Embryonic facial prominence (tissue), 1 donor: ENCODE results near the gene SGMS1.

Source experiments
- DNase-seq: peaks from one replicate; pipeline ENCODE4 v3.0.0-alpha.2; 2016; ENCODE audit errors: extremely low spot score

SGMS1 gene

GRCh38 chr10:50400694-50401093, 223.1 kb downstream of the SGMS1 start:
- DNase-seq: no peak

DNA sequence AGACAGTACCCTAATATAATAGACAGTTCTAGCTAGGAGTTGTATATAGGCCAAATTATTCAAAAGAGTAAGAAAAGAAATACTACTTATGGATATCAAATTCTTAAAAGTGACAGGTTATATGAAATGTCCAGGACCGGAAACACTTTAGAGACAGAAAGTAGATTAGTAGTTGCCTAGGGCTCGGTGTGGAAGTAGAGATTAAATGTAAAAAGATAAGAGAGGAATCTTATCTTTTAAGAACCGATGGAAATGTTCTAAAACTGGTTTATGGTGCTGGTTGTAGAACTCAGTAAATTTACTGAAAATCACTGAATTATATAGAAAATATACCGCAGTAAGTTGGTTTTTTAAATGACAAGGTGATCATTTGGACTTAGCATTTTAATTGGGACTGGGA, 224.9 kb downstream of the SGMS1 start:
- DNase-seq: no peak

- no peak for DNase-seq
Observed at GRCh38 chr10:50398381-50398780, 225.4 kb downstream of the SGMS1 start.

DNA sequence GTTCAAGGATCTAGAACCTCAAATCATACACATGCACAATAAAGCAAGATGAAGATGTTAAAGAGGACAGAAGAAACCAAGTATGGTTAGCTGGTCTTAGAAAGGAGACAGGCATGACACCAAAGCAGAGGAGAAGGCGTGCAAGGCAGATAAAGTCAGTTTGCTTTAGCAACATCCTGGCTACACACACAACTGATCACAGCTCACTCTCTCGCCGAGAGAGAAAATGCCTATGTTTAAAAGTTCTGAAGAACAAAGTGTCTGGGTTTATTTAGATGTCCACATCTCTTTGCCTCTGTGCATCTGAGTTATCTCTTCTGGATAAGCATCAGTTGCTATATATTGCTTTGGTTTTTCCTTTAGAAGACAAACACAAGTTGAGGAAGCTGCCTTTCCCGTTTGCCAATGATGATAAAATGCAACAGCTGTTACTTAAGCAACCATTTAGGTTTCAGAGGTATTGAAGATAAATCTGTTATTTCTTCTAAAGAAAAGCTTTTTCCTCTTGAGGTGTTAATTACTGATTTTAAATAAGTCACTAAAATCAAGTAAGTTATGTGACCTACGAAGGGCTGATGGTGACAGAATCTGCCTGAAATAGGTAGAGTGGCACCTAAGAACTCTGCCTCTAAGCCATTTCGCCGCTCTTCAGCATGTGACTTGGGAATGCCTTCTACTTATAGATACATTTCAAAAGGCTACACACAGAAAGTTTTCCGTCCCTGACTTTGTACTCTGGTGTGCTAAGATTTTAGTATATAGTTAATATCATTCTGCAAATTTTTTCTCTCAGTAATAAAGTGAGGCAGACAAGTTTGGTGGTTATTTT, 226.2 kb downstream of the SGMS1 start:
- no peak for DNase-seq

DNA sequence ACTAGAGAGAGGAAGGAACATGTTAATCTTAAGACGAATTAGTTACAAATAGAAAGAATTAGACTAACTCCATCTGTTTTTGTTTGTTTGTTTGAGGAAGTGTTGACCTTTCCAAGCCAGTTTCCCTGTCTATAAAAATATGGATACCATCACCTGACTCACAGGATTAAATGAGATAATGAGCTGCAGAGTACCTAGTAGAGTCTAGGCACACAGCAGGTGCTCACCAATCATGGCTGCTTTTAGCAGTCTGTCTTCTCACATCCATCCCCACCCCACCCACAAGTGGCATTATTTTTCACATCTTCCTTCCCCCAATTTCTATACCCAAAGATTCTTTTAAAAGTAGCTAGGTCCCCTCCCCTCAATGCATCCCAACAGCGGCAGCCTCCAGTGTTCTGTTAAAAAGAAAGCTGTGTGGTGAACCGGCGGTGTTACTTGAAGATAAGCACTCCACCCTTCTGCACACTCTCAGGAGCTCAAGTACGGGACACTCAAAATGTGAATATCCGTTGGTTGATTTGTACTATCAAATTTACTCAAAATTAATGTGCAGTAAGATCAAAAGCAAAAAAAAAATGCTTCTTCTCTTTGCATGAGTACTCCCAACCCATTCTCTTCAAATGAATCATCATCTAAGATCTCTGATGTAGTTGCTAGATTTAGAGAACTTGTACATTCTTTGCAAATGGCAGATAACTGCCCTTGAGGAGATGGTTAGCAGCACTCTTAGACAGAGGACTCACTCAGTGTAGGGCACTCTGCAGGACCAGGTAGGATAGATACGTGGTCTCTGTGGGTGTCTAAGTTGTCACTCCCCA, 227.1 kb downstream of the SGMS1 start:
- no peak for DNase-seq

DNA sequence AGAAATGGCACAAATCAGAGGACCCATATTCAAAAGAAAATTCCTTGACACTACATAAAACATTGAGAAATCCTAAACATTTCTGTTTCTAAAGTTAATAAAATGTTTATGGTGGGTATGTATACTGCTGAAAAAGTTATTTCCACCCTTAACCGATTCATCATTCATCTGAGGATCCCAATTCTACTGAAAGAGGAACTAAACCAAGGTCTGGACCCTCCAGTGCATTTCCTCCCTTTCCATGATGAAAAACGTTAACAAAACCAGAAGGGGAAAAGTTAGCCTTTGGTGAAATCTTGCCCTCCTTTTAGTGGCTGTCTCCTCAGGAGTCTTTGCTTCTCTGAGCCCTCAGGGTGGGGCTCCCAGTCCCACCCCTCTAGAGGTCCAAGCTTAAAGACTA, 227.9 kb downstream of the SGMS1 start:
- DNase-seq: no peak

- no peak for DNase-seq
Observed at GRCh38 chr10:50395271-50395670, 228.5 kb downstream of the SGMS1 start.

DNA sequence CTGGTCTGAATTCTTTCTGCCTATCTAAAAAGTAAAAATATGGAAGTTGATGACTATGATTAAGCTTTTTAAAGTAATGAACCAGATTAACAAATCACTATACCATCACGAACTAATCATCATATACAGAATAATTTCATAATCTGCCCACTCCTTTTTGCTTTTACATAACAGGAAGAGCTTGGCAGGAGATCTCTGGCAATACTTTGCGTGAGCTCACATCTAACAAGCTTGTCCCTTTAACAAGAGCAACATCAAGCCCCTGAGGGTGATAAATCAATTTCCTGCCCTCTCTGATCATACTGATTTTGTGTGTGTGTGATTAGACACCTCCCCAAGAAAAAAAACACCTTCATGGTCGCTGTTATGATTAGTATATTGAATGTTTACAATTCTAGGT, 228.9 kb downstream of the SGMS1 start:
- no peak for DNase-seq

DNA sequence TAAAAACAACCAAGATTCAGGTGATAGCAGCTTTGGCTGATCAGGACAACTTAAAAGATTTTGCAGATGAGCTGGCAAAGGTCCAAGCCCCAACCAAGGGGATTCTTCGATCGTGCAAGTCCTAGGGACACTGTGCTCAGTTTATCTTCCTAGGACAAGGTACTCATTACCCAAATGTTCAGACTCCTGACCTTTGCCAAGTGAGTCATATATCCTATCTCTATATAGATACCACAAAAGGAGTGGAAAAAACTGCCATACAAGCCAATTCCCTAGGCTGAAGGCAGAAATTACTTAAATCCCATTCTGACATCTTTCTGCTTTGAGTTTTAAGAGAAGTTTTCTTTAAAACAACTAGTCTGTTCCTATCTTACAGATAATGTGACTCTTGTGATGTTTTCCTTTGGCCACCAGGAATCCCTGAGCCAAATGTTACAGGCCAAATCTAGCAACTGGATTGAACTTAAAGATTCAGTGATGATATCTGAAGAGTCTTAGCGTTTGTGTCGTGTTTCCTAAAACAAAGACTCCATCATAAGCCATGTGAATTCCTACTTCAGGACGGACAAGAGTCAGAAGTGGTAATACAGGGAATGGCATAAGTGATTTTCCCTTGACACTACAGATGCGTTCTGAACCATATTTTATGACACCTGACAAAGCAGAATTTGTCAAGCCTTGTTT, 229.8 kb downstream of the SGMS1 start:
- DNase-seq: no peak

DNA sequence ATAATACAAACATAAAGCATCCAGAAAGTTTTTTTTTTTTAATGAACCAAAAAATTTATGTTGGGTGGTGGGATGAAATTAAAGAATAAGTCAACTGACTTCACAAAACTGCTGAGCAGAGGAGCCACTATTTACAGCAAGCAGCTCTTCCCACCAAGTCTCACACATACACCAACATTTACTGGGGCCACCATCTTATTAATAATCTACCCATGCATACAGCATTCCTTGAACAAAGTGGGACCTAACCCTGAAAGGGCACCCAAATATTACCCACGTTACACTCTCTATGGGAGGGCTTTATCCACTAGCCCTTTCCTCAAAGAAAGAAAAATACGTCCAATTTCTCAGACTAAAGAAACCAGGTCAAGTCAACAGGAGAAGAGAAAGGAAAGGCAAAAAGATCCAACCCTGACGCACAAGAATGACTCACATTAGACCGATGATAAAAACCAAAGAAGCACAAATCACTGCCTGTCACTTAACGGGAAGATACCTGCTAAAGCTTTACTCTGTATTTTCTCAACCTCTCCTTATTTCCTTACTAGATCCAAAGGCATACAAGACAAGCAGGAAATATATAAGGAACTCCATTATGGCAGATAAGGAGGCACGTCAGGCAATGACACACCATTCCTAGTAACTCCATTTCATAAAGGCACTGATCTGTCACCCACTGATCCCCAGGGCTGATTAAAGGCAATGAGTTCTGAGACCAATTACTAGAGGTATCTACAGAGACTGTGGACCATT, 230.6 kb downstream of the SGMS1 start:
- DNase-seq: no peak

DNA sequence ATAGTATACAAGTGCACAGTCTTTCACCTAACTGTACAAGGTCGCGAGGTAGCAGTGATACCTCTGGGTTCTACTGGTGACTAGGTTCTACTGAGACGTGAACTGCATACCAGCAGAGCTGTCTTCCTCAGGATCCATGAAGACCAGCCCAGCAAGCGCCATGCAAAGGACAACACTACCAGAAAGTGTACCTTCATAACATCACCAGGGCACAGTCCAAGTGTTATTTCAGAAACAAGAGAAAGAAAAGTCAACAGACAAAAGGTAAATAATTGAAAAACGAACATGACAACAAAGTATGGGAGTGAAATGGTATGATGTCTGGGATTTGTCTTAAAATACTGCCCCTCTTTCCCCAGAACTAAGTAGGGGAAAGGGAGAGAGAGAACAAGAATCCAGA, 231.3 kb downstream of the SGMS1 start:
- no peak for DNase-seq

GRCh38 chr10:50390302-50390701, 233.5 kb downstream of the SGMS1 start:
- DNase-seq: no peak

GRCh38 chr10:50388181-50388580, 235.6 kb downstream of the SGMS1 start:
- DNase-seq: no peak

DNA sequence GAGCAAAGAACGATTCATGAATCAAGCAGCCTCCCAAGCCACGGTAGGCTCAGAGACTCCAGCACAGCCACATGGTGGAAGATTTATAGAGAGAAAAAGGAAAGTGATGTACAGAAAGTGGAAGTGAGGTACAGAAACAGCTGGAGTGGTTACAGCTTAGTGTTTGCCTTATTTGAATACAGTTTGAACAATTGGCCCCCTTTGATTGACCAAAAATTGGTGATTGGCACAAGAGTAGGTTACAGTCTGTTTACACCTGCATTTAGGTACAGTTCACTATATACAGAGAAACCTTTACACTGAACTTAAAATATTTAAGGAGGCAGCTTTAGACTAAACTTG, 236.1 kb downstream of the SGMS1 start:
- DNase-seq: no peak

- no peak for DNase-seq
Observed at GRCh38 chr10:50387007-50387731, 236.6 kb downstream of the SGMS1 start.

GRCh38 chr10:50385624-50386023, 238.1 kb downstream of the SGMS1 start:
- DNase-seq: no peak

GRCh38 chr10:50384898-50385297, 238.9 kb downstream of the SGMS1 start:
- DNase-seq: no peak

DNA sequence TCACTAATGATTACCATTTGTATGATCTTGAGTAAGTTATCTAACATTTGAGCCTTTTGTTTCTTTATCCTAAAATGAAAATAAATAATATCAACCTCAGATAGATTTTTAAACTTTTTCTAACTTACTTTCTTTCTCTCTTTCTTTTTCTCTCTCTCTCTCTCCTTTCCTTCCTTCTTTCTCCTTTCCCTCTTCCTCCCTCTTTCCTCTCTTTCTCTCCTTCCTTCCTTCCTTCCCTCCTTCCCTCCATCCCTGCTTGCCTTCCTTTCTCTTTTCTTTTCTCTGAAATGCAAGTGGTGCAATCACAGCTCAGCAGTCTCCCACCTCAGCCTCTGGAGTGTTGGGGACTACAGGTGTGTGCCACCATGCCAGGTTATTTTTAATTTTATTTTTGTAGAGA, 239.5 kb downstream of the SGMS1 start:
- no peak for DNase-seq

- no peak for DNase-seq
Observed at GRCh38 chr10:50382576-50383023, 241.2 kb downstream of the SGMS1 start.

- no peak for DNase-seq
Observed at GRCh38 chr10:50381642-50382041, 242.1 kb downstream of the SGMS1 start.

DNA sequence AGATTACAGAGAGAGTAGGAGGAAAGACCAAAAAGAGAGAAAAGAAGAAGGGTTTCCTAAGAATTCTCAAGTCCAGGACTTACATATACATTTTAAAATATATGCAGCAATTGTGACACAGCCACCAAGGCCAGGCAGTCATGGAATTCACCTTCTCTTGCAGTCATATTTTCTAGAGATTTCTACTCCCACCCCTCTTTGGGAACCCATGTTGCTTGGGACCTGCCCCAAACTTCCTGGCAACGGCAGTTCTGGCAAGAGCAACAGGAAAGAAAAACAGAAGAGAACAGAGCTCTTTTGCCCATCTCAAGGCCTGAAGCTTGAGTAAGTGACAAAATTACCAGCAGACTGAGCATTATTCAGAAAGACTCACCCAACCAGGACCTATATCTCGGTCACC, 244.1 kb downstream of the SGMS1 start:
- no peak for DNase-seq
